ENCODE measurements around the gene FADS2. TPM values are rescaled to one million over a fixed set of nuclear protein-coding genes. Genes with fewer than 3 reads are reported as not detected.

FADS2 gene
- total RNA-seq, 2 donors from 2014 or later = 5.1 to 10.2 TPM

DNA sequence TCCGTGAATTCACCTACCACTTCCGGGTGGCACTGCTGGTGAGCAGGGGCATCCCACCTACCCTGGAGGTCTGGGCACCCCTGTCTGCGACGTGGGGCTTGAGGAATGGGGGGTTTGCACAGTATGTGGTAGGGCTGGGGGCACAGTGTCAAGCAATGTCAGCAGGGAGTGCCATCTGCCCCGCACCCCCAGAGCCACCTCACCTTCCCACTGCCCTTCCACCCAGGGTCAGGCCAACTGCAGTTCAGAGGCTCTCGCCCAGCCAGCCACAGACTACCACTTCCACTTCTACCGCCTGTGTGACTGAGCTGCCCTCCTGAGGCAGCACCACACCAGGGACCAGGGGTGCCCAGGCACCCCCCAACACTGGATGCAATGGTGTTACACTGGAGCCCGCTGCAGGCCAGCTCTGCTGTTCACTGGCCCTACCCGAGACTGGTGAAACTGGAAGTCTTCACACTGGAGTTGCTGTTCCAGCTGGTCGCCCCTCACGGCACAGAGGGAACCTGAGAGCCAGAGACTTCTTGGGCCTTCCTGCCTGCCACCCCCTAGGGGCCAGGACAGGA is 42.2 kb upstream of the FADS2 start:
- Histone ChIP-seq H3K27ac (no peak overlapping the region), H3K4me1 (peaks cover 0 to 4% of the 10 kb centered on the region in 2 donors), H3K9me3 (no peaks in the 10 kb centered on the region), H3K27me3 (no peaks in the 10 kb centered on the region), H3K36me3 (peaks cover 47% of the 10 kb centered on the region), H3K4me3 (no peak overlapping the region)
- TF ChIP-seq, protein P1, sequence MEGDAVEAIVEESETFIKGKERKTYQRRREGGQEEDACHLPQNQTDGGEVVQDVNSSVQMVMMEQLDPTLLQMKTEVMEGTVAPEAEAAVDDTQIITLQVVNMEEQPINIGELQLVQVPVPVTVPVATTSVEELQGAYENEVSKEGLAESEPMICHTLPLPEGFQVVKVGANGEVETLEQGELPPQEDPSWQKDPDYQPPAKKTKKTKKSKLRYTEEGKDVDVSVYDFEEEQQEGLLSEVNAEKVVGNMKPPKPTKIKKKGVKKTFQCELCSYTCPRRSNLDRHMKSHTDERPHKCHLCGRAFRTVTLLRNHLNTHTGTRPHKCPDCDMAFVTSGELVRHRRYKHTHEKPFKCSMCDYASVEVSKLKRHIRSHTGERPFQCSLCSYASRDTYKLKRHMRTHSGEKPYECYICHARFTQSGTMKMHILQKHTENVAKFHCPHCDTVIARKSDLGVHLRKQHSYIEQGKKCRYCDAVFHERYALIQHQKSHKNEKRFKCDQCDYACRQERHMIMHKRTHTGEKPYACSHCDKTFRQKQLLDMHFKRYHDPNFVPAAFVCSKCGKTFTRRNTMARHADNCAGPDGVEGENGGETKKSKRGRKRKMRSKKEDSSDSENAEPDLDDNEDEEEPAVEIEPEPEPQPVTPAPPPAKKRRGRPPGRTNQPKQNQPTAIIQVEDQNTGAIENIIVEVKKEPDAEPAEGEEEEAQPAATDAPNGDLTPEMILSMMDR (IDR thresholded peaks at IDR 0.05) = no peak
- no peak for DNase-seq (ENCODE audit: low spot score)

DNA sequence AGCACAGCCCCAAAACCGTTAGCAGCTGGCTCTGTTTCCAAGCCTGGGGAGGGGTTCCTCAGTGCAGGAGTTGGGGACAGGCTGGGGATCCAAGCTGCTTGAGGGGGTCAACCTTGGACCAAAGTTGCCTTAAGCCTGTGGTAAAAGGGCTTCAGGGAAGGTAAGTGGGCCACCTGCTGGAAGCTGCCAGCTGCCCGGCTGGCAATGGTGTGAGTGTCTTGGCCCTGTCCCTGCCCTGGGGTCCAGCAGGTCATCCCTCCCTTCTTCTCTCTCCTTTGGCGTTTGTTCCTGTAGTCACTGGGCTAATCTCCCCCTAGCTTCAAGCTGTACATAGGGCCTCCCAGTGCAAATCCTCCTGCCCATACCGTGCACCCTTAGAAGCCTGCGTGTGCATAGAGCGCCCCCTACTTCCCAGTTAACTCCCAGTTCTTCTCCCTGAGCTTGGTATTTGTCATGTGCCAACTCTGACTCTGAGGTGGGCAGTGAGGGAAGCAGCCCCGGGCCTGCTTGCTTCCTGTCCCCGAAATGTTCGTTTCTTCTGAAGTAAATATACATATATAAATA is 40.1 kb upstream of the FADS2 start:
- Histone ChIP-seq H3K27ac (no peak overlapping the region), H3K36me3 (peaks cover 47% of the 10 kb centered on the region), H3K4me1 (peaks cover 0 to 17% of the 10 kb centered on the region in 2 donors), H3K27me3 (no peaks in the 10 kb centered on the region), H3K4me3 (no peak overlapping the region), H3K9me3 (no peaks in the 10 kb centered on the region)
- TF ChIP-seq, protein P1 (IDR thresholded peaks at IDR 0.05) = peak in 1 of 2 donors; percentile 45
- DNase-seq (ENCODE audit: low spot score) = no peak

DNA sequence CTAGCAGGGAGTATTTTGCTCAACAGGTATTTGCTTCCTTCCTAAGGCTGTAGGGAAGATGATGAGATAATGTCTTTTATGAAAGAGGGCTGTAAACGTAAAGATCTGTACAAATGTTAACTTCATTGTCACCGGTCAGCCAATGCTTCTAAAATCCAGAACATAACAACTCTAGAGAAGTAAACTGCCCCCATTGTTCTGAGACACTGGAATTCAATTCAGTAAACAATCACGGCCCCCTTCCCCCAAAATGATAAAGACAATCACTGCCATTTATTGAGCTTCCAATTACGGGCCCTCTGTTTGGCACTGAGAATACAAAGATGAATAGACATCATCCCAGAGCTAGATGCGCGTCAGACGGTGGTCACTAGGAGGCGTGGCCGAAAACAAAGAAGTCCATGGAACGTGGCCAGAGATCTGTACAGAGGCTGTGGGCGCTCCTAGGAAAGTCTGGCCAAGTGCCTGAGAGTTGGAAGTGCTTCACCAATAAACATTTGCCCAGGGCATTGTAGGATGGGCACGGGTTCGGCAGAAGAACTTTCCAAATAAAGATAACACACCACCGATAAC is 36.3 kb upstream of the FADS2 start:
- peak overlapping the region; percentile 73 to 83 for H3K4me3 ChIP-seq
- TF ChIP-seq, protein P1 (IDR thresholded peaks at IDR 0.05) = peak in 1 of 2 donors; percentile 23
- H3K27me3 ChIP-seq = no peaks in the 10 kb centered on the region
- peaks cover 0 to 25% of the 10 kb centered on the region in 2 donors for H3K4me1 ChIP-seq
- H3K27ac ChIP-seq = peak overlapping the region; percentile 96 to 99
- H3K36me3 ChIP-seq = peaks cover 35% of the 10 kb centered on the region
- peak; percentile 80 for DNase-seq (ENCODE audit: low spot score)
- no peaks in the 10 kb centered on the region for H3K9me3 ChIP-seq

DNA sequence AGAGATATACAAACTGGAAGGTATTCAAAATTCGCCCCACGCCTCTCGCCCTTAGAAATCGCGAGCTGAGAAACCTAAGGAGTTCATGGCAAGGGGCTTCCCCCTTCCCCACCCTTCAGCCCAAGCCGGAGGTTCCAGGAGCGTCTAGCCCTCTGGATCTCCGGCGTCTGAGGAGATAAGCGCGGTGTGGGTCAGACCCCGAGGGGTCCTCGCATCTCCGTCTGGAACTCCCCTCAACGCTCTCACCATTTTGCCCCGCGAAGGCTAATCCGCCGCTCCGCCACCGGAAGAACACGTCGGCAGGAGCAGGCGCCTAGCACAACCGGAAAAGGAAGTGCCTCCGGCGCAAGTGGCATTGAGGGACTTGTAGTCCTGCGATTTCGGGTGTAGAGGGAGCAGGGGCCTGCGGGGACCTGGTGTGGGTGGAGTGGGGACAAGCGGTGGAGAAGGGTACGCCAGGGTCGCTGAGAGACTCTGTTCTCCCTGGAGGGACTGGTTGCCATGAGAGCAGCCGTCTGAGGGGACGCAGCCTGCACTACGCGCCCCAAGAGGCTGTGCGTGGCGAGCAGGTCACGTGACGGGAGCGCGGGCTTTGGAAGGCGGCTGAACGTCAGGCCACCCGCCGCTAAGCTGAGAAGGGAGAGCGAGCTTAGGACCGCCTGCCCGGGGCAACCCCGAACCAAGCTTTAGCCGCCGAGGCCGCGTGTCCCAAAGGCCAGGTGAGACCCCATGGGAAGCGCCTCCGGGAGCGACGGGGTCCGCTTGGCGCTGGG is 35.6 kb upstream of the FADS2 start, which contains the start of the genes FEN1 and TMEM258:
FEN1 (plus strand) TSS at position 602 of the 773 bp plus-strand sequence. CDS start 2,451 bp downstream, outside the sequence.
TMEM258 (minus strand) TSS at position 290 of the 773 bp plus-strand sequence; CDS start at position 249, 41 bp downstream.
- H3K27me3 ChIP-seq = no peaks in the 10 kb centered on the region
- TF ChIP-seq, protein P1 (IDR thresholded peaks at IDR 0.05) = no peak
- peak; percentile 92 for DNase-seq (ENCODE audit: low spot score)
- peak within 1 kb of the TSS; percentile 96 to 99 for H3K27ac ChIP-seq
- no peaks in the 10 kb centered on the region for H3K9me3 ChIP-seq
- peaks cover 0 to 27% of the 10 kb centered on the region in 2 donors for H3K4me1 ChIP-seq
- peak within 1 kb of the TSS; percentile 73 to 83 for H3K4me3 ChIP-seq
- H3K36me3 ChIP-seq = peaks cover 28% of the 10 kb centered on the region

DNA sequence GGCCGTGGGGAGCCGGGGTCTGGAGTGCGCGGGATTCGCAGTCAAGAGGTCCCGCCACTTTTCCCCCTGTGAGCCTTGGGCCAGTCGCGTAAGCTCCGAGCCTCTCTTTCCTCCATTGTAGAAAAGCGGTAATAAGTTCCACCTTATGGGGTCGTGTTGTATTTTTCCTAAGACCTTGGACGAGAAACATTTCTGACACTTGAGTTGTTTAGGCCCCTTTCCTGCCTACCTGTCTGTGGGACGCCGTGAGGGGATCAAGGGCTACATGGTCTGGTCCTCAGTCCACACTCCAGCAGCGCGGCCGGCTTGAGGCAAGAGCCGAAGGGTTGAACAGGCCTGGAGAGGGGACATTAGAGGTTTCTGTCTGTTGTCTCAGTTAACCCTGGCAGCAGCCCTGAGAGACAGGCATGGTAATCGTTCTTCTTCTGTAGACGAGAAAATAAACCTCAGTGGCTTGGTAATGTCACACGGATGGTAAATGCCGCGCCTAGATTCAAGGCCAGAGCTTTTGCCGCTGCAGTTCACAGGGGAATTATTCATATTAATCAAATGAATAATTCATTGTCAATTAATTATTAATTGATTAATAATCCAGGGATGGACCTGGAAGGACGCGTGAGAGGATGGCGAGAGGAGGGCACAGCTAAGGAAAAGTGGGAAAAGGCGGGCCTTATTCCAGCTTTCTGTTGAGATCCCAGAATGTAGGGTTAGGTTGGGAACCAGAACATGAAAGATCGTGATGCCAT is 34.8 kb upstream of the FADS2 start:
- TF ChIP-seq, protein P1 (IDR thresholded peaks at IDR 0.05) = no peak
- no peak for DNase-seq (ENCODE audit: low spot score)
- Histone ChIP-seq H3K27ac (peak overlapping the region; percentile 96 to 99), H3K4me1 (peaks cover 0 to 31% of the 10 kb centered on the region in 2 donors), H3K4me3 (peak overlapping the region; percentile 73 to 83), H3K9me3 (no peaks in the 10 kb centered on the region), H3K27me3 (no peaks in the 10 kb centered on the region), H3K36me3 (peaks cover 20% of the 10 kb centered on the region)

Data from right atrium auricular region (tissue), 2 donors.